Cardiac muscle cell (in vitro differentiated cells and primary cell): ENCODE results near the gene NONO. TPM values are rescaled to one million over a fixed set of nuclear protein-coding genes. Genes with fewer than 3 reads are reported as not detected.
A peak's percentile ranks its signal among the peaks of the same experiment; 100 is the strongest.
"Not testable (repeated sequence)": the region's sequence is repeated elsewhere in the genome, so short reads cannot be mapped to it uniquely, and the experiment has no call there.

Experiments
- DNase-seq, 2 donors: peaks; one replicate each; pipeline versions ENCODE4 v3.0.0 to v3.0.0-alpha.2; 2010 to 2017; ENCODE audit warnings: low read depth in 1 of 2, low spot score in 1 of 2
- H3K27ac ChIP-seq: fragments of 200-600 bp; sonication (generic); 2 replicates; pipeline ENCODE4 v1.5.1; 2016
- H3K27me3 ChIP-seq: fragments of 200-600 bp; sonication (generic); 2 replicates; pipeline ENCODE4 v1.6.0; 2016; ENCODE audit warnings: control low read depth
- H3K36me3 ChIP-seq: fragments of 200-600 bp; sonication (generic); 2 replicates; pipeline ENCODE4 v1.5.1; 2016; ENCODE audit warnings: control low read depth
- H3K4me1 ChIP-seq: fragments of 200-600 bp; sonication (generic); 2 replicates; pipeline ENCODE4 v1.8.1; 2017; ENCODE audit warnings: low read depth, mild to moderate bottlenecking, mixed run types
- H3K4me3 ChIP-seq: fragments of 200-600 bp; sonication (generic); 2 replicates; pipeline ENCODE4 v1.5.1; 2016; ENCODE audit warnings: mild to moderate bottlenecking
- H3K9me3 ChIP-seq: fragments of 200-600 bp; sonication (generic); 2 replicates; pipeline ENCODE4 v1.5.1; 2017; ENCODE audit warnings: low read depth, mild to moderate bottlenecking, control low read depth
- polyA plus RNA-seq: library from polyadenylated mRNA; unstranded; fragments of >200 nt; fragmentation: Nextera tagmentation; extraction: Ambion mirVana; gene quantifications from 2 replicates; pipeline ENCODE4 v1.2.1, GENCODE V29; 2016
- total RNA-seq: library from RNA; depleted of rRNA; stranded (reverse); fragments of >200 nt; gene quantifications from 2 replicates; pipeline ENCODE4 v1.2.3, GENCODE V29; 2016
- TF ChIP-seq, protein P1 (sequence below): IDR thresholded peaks from 2 replicates; pipeline ENCODE4 v1.5.1; 2012; ENCODE audit warnings: low read depth, mild to moderate bottlenecking, low read length

Gene NONO
- total and polyA plus RNA-seq, 2 experiments from 2014 or later, result 278 to 770 TPM

DNA sequence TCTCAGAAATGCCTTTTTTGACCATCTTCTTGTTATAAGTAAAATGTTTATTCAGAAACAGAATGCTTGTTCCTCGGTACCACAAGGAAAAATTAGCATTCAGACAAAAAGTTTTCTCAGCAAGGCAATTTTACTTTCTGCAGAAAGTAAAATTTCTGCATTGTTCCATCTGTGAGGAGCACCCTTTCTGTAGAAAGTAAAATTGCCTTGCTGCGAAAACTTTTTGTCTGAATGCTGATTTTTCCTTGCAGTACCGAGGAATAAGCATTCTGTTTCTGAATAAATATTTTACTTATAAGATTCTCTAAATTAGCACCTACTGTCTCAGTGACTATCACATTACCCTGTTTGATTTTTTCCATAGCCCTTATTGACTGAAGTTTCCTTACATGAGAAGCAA, 43.0 kb downstream of the NONO start:
- TF ChIP-seq, protein P1, sequence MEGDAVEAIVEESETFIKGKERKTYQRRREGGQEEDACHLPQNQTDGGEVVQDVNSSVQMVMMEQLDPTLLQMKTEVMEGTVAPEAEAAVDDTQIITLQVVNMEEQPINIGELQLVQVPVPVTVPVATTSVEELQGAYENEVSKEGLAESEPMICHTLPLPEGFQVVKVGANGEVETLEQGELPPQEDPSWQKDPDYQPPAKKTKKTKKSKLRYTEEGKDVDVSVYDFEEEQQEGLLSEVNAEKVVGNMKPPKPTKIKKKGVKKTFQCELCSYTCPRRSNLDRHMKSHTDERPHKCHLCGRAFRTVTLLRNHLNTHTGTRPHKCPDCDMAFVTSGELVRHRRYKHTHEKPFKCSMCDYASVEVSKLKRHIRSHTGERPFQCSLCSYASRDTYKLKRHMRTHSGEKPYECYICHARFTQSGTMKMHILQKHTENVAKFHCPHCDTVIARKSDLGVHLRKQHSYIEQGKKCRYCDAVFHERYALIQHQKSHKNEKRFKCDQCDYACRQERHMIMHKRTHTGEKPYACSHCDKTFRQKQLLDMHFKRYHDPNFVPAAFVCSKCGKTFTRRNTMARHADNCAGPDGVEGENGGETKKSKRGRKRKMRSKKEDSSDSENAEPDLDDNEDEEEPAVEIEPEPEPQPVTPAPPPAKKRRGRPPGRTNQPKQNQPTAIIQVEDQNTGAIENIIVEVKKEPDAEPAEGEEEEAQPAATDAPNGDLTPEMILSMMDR, result no peak
- DNase-seq, result no peak
- Histone ChIP-seq H3K36me3 (no peaks in the 10 kb centered on the region), H3K27me3 (no peaks in the 10 kb centered on the region), H3K4me3 (no peak overlapping the region), H3K4me1 (no peaks in the 10 kb centered on the region), H3K9me3 (no peaks in the 10 kb centered on the region), H3K27ac (no peak overlapping the region)

DNA sequence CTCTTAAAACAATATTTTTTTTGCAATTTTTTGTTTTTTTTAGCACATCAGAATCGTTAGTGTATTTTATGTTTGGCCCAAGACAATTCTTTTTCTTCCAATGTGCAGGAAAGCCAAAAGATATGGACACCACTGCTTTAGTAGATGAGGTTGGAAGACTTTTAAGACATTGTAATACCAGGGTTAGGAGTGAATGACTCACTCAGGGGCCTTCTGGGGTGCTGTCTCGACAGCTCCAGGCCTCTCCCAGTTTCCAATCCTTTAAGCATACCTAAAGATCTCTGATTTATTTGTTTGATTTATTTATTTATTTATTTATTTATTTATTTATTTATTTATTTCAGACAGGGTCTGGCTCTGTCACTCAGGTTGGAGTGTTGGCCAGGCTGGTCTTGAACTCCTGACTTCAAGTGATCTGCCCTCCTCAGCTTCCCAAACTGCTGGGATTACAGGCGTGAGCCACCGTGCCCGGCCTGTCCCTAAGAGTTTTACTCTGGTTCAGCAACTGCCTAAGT, 65.8 kb downstream of the NONO start:
- not testable (repeated sequence) for H3K36me3 ChIP-seq, H3K4me1 ChIP-seq, H3K4me3 ChIP-seq, H3K27me3 ChIP-seq, H3K9me3 ChIP-seq, H3K27ac ChIP-seq
- peak in 1 of 2 donors; percentile 14 for DNase-seq

DNA sequence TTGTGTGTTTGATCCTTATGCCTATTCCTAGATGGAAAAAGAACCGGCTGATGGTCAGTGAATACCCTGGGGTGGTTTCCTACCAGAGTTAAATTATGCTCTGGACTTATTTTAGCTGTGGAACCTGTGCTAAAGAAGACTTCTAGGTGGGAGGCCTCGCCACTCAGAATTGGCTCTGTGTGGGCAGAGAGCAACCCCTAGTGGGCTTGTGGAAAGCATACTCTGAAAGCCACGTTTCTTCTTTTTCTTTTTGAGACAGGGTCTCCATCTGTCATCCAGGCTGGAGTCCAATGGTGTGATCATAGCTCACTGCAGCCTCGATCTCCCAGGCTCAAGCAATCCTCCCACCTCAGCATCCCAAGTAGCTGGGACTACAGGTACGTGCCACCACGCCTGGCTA, 66.4 kb downstream of the NONO start:
- H3K27ac ChIP-seq, DNase-seq, H3K36me3 ChIP-seq, H3K4me1 ChIP-seq, H3K27me3 ChIP-seq, H3K9me3 ChIP-seq, H3K4me3 ChIP-seq: not testable (repeated sequence)

Other genes starting within 250 kb of the NONO start
- 45.7 and 62.3 TPM in 2 replicates for gene SNX12, start 215.3 kb upstream of the NONO start, total RNA-seq
- gene SNX12, start 215.3 kb upstream of the NONO start, polyA plus RNA-seq, result 6.6 and 9.5 TPM in 2 replicates
- gene FOXO4, start 187.8 kb upstream of the NONO start, total RNA-seq, result 16.7 and 24.2 TPM in 2 replicates
- 7.8 and 14.5 TPM in 2 replicates for gene FOXO4, start 187.8 kb upstream of the NONO start, polyA plus RNA-seq
- not detected in 2 replicates for gene CXorf65, start 176.9 kb upstream of the NONO start, total RNA-seq
- gene CXorf65, start 176.9 kb upstream of the NONO start, polyA plus RNA-seq, result not detected in 2 replicates
- not detected in 2 replicates for gene IL2RG, start 172.1 kb upstream of the NONO start, total RNA-seq
- 2.3 TPM in 1 of 2 replicates, not detected in the other for gene IL2RG, start 172.1 kb upstream of the NONO start, polyA plus RNA-seq
- 29.2 and 56.5 TPM in 2 replicates for gene MED12, start 165.0 kb upstream of the NONO start, total RNA-seq
- 17.9 and 25.4 TPM in 2 replicates for gene MED12, start 165.0 kb upstream of the NONO start, polyA plus RNA-seq
- gene NLGN3, start 138.8 kb upstream of the NONO start, total RNA-seq, result 7.4 and 10.2 TPM in 2 replicates
- gene NLGN3, start 138.8 kb upstream of the NONO start, polyA plus RNA-seq, result 6.4 and 8.1 TPM in 2 replicates
- gene GJB1, start 60.4 kb upstream of the NONO start, total RNA-seq, result not detected in 2 replicates
- not detected in 2 replicates for gene GJB1, start 60.4 kb upstream of the NONO start, polyA plus RNA-seq
- 77.8 and 112 TPM in 2 replicates for gene ZMYM3, start 29.5 kb upstream of the NONO start, total RNA-seq
- 24.8 and 34.4 TPM in 2 replicates for gene ZMYM3, start 29.5 kb upstream of the NONO start, polyA plus RNA-seq
- 99.7 and 158 TPM in 2 replicates for gene ITGB1BP2, start 18.1 kb downstream of the NONO start, total RNA-seq
- 60.4 and 115 TPM in 2 replicates for gene ITGB1BP2, start 18.1 kb downstream of the NONO start, polyA plus RNA-seq
- 16.1 and 43.1 TPM in 2 replicates for gene TAF1, start 82.7 kb downstream of the NONO start, total RNA-seq
- gene TAF1, start 82.7 kb downstream of the NONO start, polyA plus RNA-seq, result 3.8 and 7.8 TPM in 2 replicates
- gene OGT, start 249.5 kb downstream of the NONO start, total RNA-seq, result 63.9 and 159 TPM in 2 replicates
- gene OGT, start 249.5 kb downstream of the NONO start, polyA plus RNA-seq, result 37.3 and 57.0 TPM in 2 replicates